Astrocyte of the spinal cord (primary cell): Measurements from ENCODE around the gene NME8.

Source experiments
- DNase-seq: peaks from one replicate; pipeline ENCODE4 v3.0.0; 2011; ENCODE audit warnings: low read depth, low spot score
- H3K4me3 ChIP-seq: 2 replicates; pipeline ENCODE4 v1.5.1; 2011; ENCODE audit warnings: low read depth, mild to moderate bottlenecking, low read length, moderate library complexity
- in situ Hi-C: cut with HindIII; loops from 2 replicates; pipeline ENCODE4 v1.10.0; 2017; ENCODE audit warnings: low sequenced_read_pairs
- TF ChIP-seq, protein P1 (sequence below): IDR thresholded peaks from 2 replicates; pipeline ENCODE4 v1.5.1; 2012; ENCODE audit warnings: low read depth, mild to moderate bottlenecking, low read length, inconsistent platforms

The NME8 gene

DNA sequence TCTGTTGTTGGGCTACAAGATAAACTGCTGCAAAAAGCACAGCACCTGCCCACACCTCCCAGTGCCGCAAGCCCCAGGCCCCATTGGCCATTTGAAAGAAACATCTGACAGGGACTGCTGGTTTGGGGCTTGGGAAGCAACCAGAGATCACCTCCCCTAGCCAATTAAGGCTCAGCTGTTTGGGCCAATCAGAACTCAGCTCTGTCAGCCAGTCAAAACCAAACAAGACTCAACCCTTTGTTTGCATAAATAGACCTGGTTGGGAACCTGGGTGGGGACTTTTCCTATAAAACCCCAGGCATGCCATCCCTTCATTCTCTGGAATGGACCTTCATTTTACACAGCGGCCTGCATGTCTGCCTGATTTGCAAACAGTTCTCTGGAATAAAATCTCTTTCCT is 17.2 kb upstream of the NME8 start:
- no peak for DNase-seq
- TF ChIP-seq, protein P1, sequence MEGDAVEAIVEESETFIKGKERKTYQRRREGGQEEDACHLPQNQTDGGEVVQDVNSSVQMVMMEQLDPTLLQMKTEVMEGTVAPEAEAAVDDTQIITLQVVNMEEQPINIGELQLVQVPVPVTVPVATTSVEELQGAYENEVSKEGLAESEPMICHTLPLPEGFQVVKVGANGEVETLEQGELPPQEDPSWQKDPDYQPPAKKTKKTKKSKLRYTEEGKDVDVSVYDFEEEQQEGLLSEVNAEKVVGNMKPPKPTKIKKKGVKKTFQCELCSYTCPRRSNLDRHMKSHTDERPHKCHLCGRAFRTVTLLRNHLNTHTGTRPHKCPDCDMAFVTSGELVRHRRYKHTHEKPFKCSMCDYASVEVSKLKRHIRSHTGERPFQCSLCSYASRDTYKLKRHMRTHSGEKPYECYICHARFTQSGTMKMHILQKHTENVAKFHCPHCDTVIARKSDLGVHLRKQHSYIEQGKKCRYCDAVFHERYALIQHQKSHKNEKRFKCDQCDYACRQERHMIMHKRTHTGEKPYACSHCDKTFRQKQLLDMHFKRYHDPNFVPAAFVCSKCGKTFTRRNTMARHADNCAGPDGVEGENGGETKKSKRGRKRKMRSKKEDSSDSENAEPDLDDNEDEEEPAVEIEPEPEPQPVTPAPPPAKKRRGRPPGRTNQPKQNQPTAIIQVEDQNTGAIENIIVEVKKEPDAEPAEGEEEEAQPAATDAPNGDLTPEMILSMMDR: no peak
- in situ Hi-C loops: no loop called here
- H3K4me3 ChIP-seq: no peak overlapping the region

DNA sequence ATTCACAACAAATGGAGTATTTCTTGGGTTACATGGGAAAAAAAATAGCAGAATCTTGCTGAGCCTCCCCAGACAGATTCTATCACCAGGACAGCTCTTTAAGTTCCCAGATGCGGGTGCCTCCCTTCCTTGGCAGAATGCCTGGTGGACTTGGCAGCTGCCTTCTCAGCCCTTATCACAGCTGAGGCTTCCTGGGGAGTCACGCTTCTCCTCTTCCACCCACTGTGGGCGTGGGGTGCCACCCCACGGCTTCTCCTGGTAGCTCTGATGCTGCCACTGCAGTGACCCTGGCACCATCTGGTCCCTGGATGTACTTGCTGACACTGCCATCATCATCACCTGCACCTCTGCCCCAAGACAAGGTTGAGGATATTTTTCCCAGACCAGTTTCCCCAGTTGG is 16.2 kb upstream of the NME8 start:
- in situ Hi-C loops: no loop called here
- TF ChIP-seq, protein P1: no peak
- no peak overlapping the region for H3K4me3 ChIP-seq
- no peak for DNase-seq

GRCh38 chr7:37833107-37833817 is 15.1 kb upstream of the NME8 start:
- TF ChIP-seq, protein P1: peak; percentile 71
- peak; percentile 22 for DNase-seq
- in situ Hi-C loops: no loop called here
- peak overlapping the region; percentile 2 for H3K4me3 ChIP-seq

- no peak overlapping the region for H3K4me3 ChIP-seq
- TF ChIP-seq, protein P1: no peak
- DNase-seq: no peak
- in situ Hi-C loops: no loop called here
These were observed 14.6 kb upstream of the NME8 start for GRCh38 chr7:37833818-37834146.

GRCh38 chr7:37853468-37853867 is 5.1 kb downstream of the NME8 start:
- in situ Hi-C loops: no loop called here
- TF ChIP-seq, protein P1: peak; percentile 19
- no peak overlapping the region for H3K4me3 ChIP-seq
- DNase-seq: no peak

- TF ChIP-seq, protein P1: no peak
- H3K4me3 ChIP-seq: no peak overlapping the region
- in situ Hi-C loops: no loop called here
- DNase-seq: no peak
These were observed 33.7 kb downstream of the NME8 start for GRCh38 chr7:37882086-37882485.

- in situ Hi-C loops: no loop called here
- DNase-seq: no peak
- no peak overlapping the region for H3K4me3 ChIP-seq
- TF ChIP-seq, protein P1: no peak
These were observed 45.0 kb downstream of the NME8 start for GRCh38 chr7:37893359-37893758.
